Measurements from ENCODE around the gene LKAAEAR1.

LKAAEAR1 gene

DNA sequence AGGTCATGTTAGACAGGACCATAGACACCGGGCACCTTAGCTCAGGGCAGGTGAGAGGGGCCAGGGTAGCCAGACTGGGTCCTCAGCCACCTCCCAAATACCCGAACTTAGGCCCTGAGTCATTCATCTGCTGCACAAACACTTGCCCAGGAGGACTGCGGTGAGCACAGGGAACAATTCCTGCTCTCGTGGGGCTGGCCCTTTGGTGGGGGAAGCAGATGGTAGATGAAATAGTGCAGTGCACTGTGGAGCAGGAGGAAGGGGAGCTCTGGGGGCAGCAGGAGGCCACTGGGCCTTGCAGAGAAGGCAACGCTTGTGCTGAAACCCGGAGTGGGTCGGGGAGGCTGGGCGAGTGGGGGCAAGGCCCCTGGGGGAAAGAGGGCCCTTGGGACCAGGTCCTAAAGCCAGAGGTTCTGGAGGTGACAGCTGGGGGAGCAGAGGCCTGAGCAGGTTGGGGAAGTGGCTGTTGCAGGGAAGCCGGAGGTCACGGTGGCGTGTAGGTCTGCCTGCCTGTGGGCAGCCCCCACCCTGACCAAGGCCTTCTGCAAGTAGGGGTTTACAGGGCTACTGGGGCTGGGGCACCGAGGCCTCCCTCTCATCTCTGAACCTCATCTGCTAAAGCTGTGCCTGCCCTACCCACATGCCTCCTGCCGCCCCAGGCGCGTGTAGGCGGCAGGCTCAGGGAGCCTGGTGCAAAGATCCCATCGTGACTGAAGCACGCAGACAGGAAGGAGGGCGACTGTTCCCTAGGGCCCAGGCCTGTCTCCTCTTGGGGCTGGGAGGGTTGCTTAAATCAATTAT lies 27.8 kb upstream of the LKAAEAR1 start:
- FAIRE-seq (peak; percentile 28), DNase-seq (ENCODE audit: insufficient read length, low spot score) (no peak)

DNA sequence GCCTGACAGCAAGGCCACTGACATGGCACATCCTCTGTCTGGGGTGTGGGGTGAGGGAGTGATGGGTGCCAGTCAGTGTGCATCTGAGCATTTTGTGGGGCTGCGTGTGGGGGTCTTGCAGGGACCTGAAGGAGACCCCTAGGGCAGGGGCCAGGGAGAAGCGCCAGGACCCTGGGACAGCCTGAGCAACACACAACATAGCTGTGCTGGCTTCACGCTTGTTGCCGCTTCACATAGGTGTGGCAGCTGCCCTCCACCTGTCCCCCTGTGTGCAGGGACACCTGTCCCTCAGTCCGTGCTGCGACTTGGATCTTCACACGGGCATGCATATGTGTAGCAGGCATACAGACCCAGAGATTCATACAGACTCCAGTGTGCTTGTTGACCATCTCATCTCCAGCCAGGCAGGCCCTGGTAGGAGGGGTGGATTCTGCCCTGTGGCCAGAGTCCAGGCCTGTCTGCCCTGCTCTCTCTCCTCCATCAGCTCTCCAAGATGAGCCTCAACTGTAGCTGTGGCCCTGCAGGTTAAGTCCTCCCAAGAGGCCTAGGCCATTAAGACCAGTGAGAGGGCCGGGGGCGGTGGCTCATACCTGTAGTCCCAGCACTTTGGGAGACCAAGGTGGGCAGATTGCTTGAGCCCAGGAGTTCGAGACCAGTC lies 26.3 kb upstream of the LKAAEAR1 start:
- DNase-seq (ENCODE audit: insufficient read length, low spot score) = no peak
- peak; percentile 78 for FAIRE-seq

DNA sequence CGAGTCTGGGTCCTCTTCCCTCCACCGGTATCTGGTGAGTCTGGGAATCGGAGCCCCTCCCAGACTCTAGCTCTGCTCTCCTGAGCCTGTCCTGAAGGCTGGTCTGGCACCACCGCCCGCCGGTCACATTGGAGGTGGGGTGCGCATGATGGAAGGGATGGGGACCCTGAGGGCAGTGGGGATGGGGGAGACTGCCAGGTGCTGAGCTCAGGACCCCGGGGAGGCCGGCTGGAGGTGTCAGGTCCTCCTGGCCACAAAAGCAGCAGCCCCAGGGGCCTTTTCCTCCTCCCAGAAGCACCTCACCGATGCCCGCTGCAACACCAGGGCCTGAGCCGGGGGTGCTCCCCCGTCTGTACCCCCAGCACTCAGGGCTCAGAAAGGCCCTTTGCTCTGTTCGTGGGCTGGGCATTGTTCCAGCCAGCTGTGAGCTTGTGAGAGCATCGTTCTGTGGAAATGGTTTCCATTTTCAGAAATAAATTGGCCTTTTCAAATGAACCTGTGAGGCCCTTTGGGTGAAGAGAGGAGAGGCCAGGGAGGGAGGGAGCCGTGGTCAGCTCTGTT lies 25.7 kb upstream of the LKAAEAR1 start:
- FAIRE-seq = no peak
- no peak for DNase-seq (ENCODE audit: insufficient read length, low spot score)

DNA sequence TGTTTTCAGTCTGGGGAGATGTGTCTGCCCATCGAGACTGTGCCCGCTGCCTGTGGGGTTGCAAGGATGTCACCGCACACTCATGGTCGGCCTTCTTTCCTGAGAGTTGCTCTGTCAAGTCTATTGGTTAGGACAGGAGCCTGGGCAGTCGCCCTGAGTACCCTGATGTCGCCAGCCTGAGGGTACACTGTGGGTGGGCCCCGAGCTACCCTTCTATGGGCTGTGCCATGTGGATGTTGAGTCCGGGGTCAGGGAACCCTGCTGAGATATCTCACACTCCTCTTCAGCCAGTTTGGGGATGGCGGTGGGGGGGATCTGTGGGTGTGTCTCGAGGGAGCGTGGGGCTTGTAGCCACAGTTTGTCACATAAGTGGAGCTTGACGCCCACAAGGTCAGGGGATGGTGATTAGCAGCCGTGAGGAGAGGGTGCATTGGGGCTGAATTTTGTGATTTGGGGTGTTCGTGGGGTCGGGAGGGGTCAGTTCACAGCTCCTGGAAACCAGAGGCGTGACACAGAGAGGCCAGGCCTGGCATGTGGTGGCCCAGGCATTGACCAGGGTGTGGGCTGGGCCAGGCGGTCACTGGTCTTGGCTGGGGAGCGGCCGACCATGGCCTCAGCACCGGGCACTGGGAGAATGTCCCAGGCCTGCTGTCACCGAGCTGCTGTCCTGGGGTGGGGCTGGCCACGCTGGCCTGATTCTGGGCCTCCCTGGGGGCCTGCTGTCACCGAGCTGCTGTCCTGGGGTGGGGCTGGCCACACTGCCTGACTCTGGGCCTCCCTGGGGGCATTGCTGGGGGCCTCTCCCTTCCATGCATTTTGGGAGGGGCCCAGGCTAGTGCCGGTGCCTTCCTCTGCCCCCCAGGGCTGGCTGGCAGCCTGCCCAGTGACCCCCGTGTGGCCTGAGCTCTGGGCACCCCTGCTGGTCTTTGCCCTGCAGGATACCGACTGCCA lies 24.8 kb upstream of the LKAAEAR1 start:
- FAIRE-seq = peak; percentile 31

DNA sequence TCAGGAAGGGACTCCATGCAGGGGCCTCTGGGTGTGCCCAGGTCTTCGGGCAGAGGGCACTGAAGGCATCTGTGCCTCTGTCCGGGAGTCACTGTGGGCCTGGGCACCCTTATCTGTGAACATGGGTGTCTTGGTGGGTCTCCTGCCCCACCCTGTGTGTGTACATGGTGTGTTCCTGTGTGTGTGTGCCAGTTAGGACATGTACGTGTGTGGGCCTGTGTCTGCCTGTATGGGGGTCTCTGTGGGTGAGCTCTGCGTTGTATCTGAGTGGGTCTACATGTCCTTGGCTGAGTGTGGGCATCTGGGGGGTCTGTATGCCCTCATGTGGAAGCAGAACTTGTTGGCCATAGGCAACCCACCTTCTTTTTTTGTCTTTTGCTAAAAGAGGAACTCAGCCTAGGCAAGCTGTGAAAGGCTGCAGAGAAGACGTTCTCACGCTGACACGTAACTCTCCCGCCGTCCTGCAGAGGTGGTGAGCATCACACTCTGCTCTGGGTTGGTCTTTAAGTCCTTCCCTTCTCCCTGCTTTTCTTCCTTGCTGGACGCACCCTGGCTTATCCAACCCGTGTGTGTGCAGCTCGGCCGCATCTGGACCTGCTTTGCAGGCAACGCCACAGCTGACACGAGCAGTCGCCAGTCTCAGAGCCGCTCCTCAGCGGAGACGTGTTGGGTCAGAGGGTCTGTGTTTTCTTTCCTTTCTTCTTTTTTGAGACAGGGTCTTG lies 23.7 kb upstream of the LKAAEAR1 start:
- FAIRE-seq (peak; percentile 81), DNase-seq (ENCODE audit: insufficient read length, low spot score) (no peak)

More for the DNA sequence above, 24.8 kb upstream of the LKAAEAR1 start:
- DNase-seq (ENCODE audit: insufficient read length, low spot score) = no peak

DNA sequence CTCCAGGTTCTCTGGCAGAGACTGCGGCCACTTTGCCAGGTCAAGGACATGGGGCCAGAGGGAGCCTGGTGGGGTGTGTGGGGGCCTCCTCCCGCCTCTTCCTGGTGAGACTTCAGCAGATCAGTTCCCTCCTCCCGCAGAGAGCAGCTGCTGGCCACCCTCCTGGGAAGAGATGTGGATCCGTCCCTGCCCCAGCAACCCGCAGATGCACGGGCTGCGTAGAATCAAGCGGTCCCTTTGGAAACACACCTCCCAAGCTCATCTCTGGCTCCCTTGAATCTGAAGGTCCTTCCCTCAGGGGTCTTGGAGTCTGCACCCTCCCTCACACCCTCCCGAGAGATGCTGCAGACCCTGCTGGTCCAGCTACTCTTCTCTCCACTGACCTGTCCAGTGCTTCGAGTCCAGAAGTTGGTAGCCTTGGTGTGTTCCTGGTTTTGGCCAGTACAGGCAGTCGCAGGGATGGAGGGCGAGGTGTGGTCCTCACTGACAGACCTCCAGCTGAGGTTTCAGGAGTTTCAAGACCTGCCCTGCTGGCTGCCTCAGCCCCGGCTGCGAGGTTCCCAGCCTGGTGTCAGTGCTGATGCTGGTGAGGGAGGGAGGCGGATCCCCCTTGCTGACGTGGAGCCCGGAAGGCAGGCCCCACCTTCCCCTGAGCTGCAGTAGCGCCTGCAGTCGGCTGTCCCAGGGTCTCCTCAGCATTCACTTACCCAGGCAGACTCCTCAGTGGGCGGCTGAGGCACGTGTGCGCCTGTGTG lies 23.0 kb upstream of the LKAAEAR1 start, which contains the start of gene NPBWR2:
NPBWR2 (minus strand) TSS at position 585 of the 755 bp plus-strand sequence. CDS start 734 bp downstream, outside the sequence.
- no peak for FAIRE-seq
- DNase-seq (ENCODE audit: insufficient read length, low spot score) = no peak

DNA sequence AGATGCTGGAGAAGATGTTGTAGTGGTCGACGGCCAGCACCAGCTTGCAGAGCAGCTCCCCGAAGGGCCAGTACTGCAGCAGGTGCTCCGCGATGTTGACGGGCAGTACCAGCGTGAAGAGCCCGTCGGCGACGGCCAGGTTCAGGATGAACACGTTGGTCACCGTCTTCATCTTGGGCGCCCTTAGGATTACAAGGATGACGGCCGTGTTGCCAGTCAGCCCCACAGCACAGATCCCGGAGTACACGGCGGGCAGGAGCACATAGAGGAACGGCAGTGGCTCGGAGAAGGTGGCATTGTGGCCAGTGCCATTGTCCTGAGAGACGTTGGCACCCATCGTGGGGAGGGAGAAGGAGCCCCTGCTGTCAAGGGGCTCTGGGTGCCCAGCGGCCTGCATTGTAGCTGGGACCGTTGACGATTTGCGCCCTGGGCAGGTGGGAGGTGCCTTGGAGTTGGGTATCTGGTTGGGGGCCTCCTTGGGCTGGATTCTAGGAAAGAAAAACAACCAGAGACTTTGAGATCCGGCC lies 22.3 kb upstream of the LKAAEAR1 start:
- DNase-seq (ENCODE audit: insufficient read length, low spot score) = no peak
- no peak for FAIRE-seq

DNA sequence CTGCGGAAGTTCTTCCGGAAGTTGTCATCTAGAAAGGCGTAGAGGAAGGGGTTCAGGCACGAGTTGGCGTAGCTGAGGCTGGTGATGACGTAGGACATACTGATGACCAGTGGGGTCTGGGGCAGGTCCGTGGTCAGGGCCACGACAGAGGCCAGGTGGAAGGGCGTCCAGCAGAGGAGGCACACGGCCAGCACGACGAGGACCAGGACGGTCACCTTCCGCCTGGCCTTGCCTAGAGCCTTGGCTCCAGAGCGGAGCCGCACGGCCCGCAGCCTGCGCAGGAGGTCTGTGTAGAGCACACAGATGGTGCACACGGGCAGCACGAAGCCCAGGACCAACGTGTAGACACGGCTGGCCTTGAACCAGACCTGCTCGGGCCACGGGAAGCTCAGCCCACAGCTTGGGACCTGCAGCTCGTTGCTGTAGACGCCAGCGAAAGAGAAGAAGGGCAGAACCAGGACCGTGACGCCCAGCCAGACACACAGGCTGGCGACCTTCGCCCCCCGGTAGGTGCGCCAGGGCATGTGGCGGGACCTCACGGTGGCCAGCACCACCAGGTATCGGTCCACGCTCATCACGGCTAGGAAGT lies 21.7 kb upstream of the LKAAEAR1 start:
- FAIRE-seq (peak; percentile 81), DNase-seq (ENCODE audit: insufficient read length, low spot score) (no peak)

DNA sequence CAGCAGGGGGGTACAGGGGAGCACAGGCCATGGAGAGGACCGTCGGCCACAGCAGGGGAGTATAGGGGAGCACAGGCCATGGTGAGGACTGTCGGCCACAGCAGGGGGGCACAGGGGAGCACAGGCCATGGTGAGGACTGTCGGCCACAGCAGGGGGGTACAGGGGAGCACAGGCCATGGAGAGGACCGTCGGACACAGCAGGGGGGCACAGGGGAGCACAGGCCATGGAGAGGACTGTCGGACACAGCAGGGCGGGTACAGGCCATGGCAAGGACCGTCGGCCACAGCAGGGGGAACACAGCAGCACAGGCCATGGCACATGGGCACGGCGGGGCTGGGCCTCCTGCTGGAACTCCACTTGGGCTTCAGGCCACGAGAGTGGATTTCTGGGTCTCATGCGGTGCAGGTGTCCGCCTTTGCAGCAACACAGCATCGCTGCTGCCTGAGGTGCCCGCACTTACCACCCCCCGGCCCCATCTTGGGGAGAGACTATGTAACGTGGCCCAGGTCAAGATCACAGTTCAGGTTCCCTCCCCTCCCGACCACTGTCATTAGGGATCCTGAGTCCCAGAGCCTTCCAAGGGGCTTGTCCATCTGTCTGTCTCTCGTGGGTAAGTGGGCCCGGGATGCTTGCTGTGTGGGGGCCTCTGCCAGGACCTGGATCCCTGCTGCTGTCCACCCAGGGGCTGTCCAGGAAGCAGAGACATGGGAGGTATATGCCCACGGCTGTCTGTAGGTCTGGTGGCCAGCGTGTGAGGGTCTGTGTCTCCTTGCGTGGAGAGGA lies 20.7 kb upstream of the LKAAEAR1 start:
- DNase-seq (ENCODE audit: insufficient read length, low spot score) (no peak), FAIRE-seq (no peak)

DNA sequence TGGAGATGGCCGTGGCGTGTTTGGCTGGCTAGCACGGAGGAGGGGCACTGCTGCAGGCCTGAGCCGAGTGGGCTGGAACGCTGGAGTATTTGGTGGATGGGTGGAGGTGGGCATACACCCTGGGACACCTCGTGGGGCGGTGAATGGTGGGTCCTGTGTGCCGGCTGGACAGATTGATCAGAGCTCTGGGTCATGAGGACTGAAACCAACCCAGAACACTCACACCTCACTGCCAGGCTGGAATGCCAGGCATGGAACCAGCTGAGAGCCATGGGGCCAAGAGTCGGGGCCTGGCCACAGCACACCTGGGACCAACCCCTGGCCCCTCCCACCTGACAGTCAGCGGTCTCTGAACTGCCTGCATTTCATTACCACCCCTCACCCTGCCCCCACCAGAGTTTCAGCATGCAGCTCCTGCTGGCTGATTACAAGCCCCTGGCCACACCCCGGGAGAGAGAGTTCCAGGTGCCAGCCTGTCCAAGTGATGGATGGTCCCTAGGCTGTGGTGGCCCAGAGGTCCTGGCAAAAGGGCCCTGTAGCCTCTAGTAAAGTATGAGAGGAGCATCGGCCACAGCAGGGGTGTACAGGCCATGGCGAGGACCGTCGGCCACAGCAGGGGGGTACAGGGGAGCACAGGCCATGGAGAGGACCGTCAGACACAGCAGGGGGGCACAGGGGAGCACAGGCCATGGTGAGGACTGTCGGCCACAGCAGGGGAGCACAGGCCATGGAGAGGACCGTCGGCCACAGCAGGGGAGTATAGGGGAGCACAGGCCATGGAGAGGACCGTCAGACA lies 19.9 kb upstream of the LKAAEAR1 start:
- no peak for DNase-seq (ENCODE audit: insufficient read length, low spot score)
- FAIRE-seq = peak; percentile 97

DNA sequence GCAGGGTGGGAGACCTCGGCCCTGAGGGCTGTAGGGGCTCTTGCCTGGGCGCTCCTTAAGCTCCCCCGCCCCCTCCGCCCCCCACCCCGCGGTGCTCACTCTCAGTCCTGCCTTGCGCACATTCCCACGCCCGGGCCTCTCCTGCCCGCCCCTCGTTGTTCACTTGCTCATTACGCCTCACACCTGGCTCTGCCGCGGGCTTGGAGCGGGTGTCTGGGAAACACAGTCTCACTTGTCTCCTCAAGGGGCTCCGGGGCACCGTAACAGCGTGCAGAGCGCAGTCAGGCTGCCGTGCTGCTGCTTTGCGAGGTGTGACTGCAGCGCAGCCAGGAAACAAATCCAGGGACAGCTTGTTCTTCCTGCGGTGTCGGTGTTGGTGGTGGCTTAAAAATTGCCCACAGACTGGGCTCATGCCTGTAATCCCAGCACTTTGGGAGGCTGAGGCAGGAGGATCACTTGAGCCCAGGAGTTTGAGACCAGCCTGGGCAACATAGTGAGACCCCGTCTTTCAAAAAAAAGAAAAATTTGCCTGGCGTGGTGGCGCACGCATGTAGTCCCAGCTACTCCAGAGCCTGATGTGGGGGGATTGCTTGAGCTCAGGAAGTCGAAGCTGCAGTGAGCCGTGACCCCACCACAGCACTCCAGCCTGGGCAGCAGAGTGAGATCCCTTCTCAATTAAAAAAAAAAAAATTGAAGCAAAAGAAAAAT lies 18.6 kb upstream of the LKAAEAR1 start:
- no peak for DNase-seq (ENCODE audit: insufficient read length, low spot score)
- FAIRE-seq = peak; percentile 95

DNA sequence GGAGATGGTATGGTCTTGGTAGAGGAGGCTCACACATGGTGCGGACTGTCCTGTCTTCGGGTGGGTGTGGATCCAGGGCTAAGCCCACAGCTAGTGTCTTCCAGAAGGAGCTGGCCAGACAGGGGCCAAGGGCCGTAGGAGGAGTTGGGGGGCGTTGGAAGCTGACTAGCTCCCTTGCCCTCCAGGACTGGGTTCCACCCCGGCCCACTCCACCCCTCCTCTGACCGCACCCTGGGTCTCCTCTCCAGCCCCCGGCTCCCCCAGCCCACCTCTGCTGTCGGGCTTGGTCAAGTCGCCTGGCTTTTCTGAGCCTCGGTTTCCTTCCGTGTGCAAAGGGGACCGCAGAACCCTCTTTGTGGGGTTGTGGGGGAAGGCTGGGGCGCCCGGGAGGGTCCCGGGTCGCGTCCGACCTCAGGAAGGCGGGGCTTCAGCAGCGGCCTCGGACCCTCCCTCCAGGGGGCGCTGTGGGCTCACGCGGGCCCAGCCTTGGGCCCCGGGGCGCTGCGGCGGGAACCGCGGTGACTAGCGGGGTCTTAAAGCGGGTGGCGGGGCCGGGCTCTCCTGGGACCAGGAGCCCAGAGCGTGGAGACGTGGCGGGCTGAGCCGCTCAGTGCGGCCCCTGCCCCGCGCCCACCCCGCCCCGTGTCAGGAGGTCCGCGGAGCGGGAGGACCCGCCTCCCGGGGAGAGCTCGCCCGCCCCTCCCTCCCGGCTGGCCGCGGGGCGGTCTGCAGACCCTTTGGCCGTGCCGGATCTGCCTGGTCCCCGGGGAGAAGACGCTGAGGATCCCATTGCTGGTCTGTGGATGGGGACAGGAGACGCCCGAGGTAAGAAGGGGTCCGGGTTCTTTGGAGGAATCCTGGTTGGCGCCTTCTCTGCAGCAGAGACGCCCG lies 17.8 kb upstream of the LKAAEAR1 start:
- peak; percentile 97 for DNase-seq (ENCODE audit: insufficient read length, low spot score)

DNA sequence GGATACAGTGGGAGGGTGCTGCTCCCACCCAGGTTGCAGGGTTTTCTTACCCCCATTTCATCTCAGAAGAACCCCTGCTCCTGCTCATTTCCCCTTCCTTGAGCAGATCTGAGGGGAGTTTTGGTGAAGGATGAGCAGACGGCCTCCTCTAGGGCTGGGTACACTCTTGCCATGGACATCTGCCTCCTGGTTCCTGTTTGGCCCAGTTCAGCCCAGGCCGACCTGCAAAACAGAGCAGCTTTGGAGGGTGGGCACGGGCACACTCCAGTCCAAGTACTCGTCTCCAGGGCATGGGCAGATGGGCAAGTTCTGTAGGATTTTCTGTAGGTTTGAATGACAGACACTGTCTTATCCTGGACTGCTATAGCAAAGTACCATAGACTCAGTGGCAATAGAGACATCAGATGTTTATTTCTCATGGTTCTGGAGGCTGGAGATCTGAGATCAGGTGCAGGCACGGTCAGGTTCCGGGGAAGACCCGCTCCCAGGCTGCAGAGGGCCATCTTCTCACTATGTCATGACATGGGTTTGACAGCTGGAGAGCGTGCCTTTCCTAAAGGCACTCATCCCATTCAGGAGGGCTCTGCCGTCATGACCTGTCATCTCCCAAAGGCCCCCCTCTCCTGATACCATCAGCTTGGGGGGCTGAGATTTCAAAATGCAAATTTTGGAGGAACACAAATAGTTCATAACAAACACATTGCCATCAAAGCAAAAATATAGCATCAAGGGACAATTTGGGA lies 16.9 kb upstream of the LKAAEAR1 start:
- no peak for DNase-seq (ENCODE audit: insufficient read length, low spot score)
- peak; percentile 79 for FAIRE-seq

More for the DNA sequence above, 17.8 kb upstream of the LKAAEAR1 start:
- peak; percentile 97 for FAIRE-seq

DNA sequence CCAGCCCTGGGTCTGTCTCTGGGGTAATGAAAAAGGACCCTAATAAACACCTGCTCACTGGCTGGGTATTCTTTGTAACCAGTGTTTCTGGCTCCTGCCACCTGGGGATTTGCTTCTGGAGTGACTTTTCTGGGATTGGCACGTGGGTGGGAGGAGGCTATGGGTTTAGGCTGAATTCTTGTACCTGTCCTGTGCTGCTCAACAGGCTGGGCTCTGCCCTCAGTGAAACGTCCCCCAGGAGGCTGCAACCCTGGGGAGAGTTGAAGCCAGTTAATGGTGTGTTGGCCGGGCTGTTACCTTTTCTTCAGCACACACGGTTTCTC lies 16.3 kb upstream of the LKAAEAR1 start:
- DNase-seq (ENCODE audit: insufficient read length, low spot score) = no peak
- peak; percentile 36 for FAIRE-seq
